ENCODE measurements around the gene ZBTB7A. TPM values are rescaled to one million over a fixed set of nuclear protein-coding genes. Genes with fewer than 3 reads are reported as not detected.
"Not testable (repeated sequence)": the region's sequence is repeated elsewhere in the genome, so short reads cannot be mapped to it uniquely, and the experiment has no call there.

ZBTB7A gene
- total RNA-seq, 1 experiment from 2014 or later = 13.3 TPM

- no peak for DNase-seq (ENCODE audit: low spot score)
- in situ Hi-C loops (cut with HindIII; ENCODE audit: low sequenced_read_pairs) = no loop called here
These were observed 55.9 kb downstream of the ZBTB7A start for GRCh38 chr19:4010808-4011110.

- peak; percentile 81 for DNase-seq (ENCODE audit: low spot score)
- in situ Hi-C loops (cut with HindIII; ENCODE audit: low sequenced_read_pairs) = no loop called here
These were observed 56.5 kb downstream of the ZBTB7A start for GRCh38 chr19:4009990-4010807.

DNA sequence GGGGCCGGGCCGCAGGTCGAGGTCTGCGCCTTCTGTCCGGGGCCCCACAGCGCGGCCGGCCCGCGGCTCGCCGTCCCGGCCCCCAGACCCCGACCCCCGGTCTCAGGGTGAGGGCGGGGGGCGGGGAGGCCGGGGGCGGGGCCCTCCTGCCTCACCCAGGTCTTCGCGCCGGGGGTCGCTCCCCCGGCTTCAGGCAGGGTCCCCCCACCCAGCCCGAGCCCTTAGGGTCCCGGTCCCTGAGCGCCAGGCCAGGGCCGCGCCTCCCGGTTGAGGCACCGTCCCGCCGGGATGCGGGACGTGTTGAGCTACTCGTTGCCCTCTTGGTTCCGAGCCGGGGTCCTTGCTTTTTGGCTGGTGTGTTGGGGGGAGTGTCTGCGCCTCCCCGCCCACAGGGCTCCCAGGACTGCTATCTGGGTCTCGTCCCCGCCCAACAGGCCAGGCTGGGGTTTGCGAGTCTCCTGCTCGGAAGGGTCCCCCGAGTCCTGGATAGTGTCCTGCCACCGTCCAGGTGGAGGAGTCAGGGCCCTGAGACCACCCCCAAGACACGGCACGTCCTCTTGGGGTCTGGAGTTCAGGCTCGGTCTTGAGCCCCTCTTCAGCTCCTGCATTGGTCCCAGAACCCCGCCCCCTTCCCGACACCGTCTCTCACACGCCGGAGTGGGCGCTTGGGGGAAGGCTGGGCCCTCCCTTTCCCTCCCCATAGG is 58.7 kb downstream of the ZBTB7A start:
- peak; percentile 14 for DNase-seq (ENCODE audit: low spot score)
- in situ Hi-C loops (cut with HindIII; ENCODE audit: low sequenced_read_pairs) = no loop called here

DNA sequence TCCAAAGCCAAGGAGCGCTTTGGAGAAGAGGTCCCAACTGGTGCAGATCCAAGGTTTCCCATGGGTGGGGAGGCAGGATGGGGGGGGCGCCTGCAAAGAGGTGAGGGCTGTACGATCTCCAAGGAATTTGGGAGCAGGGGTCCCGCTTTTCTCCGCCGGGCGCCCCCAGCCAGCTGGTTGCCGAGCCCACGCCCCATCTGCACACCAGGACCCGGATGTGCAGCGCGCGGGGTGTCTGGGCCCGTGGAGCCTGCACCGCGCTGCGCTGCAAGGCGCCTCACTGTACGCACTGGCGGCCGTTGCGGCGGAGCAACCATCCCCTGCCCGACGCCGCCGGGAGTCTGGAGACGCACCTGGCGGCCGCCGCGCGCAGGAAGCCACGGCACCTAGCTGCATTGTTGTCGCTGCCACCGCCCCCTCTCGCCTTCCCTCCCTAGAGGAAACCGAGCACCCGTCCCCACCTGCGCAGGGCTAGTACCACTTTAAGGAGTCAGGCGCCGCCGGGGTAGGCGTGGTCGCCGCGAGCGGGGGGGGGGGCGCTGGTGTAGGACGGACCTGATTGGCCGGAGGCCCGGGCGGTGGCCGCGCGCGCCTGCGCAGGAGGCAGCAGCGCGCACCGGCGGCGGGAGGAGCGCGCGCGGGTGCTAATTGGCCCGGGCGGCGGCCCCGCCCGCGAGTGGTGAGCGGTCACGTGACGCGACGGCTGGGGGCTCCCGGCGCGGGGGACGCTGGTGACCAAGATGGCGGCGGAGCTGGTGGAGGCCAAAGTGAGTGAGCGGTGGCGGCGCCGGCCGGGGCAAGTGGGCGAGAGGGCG is 59.5 kb downstream of the ZBTB7A start, which contains the start of gene PIAS4:
Gene PIAS4 (plus strand): TSS at position 716 of the 815 bp plus-strand sequence. CDS start 25 bp downstream, at position 741.
- in situ Hi-C loops (cut with HindIII; ENCODE audit: low sequenced_read_pairs) = no loop called here
- peak; percentile 93 for DNase-seq (ENCODE audit: low spot score)

DNA sequence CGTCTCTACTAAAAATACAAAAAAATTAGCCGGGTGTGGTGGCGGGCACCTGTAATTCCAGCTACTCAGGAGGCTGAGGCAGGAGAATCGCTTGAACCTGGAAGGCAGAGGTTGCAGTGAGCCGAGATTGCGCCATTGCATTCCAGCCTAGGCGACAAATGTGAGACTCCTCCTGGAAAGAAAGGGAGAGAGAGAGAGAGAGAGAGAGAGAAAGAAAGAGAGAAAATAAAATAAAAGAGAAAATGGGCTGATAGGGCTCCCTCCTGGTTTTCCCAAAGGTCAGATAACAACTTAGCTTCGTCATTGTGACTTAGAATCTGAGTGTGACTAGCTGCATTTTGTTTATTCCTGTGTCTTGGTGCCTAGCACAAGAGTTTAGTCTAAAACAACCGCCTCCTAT is 61.3 kb downstream of the ZBTB7A start:
- in situ Hi-C loops (cut with HindIII; ENCODE audit: low sequenced_read_pairs); DNase-seq (ENCODE audit: low spot score): not testable (repeated sequence)

GRCh38 chr19:4000798-4001197 is 65.9 kb downstream of the ZBTB7A start:
- DNase-seq (ENCODE audit: low spot score); in situ Hi-C loops (cut with HindIII; ENCODE audit: low sequenced_read_pairs): not testable (repeated sequence)

DNA sequence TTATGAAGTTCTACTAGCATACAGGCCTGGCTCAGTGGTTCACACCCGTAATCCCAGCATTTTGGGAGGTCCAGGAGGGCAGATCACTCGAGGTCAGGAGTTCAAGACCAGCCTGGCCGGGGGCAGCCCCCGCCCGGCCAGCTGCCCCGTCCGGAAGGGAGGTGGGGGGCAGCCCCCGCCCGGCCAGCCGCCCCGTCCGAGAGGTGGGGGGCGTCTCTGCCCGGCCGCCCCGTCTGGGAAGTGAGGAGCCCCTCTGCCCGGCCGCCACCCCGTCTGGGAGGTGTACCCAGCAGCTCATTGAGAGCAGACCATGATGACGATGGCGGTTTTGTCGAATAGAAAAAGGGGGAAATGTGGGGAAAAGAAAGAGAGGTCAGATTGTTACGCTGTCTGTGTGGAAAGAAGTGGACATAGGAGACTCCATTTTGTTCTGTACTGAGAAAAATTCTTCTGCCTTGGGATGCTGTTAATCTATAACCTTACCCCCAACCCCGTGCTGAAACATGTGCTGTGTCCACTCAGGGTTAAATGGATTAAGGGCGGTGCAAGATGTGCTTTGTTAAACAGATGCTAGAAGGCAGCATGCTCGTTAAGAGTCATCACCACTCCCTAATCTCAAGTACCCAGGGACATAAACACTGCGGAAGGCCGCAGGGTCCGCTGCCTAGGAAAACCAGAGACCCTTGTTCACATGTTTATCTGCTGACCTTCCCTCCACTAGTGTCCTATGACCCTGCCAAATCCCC is 67.9 kb downstream of the ZBTB7A start:
- DNase-seq (ENCODE audit: low spot score); in situ Hi-C loops (cut with HindIII; ENCODE audit: low sequenced_read_pairs): not testable (repeated sequence)

DNA sequence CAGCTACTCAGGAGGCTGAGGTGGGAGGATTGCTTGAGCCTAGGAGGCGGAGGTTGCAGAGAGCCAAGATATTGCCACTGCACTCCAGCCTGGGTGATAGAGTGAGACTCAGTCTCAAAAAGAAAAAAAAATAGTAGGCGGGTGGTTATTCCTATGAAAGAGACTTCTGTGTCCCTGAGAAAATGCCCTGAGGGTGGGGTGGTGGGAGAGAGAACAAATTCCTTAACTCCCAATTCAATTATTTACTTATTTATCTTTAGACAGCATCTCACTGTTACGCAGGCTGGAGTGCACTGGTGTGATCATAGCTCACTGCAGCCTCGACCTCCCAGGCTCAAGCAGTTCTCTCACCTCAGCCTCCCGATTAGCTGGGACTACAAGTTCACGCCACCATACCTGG is 71.1 kb downstream of the ZBTB7A start:
- in situ Hi-C loops (cut with HindIII; ENCODE audit: low sequenced_read_pairs) = no loop called here
- DNase-seq (ENCODE audit: low spot score) = no peak

Other genes starting within 250 kb of the ZBTB7A start
- 22.5 and 49.8 TPM in 2 replicates for gene ZFR2, start 197.9 kb downstream of the ZBTB7A start, total RNA-seq (2014; rRNA removed; shearing (Covaris generic))
- 0.18 and 0.44 TPM in 2 replicates for gene ATCAY, start 186.2 kb downstream of the ZBTB7A start, total RNA-seq (2014; rRNA removed; shearing (Covaris generic))
- gene NMRK2, start 133.8 kb downstream of the ZBTB7A start, total RNA-seq (2014; rRNA removed; shearing (Covaris generic)) = 22.0 and 27.8 TPM in 2 replicates
- gene DAPK3, start 95.8 kb downstream of the ZBTB7A start, total RNA-seq (2014; rRNA removed; shearing (Covaris generic)) = 171 and 247 TPM in 2 replicates
- 2,932 and 3,263 TPM in 2 replicates for gene EEF2, start 81.4 kb downstream of the ZBTB7A start, total RNA-seq (2014; rRNA removed; shearing (Covaris generic))
- gene PIAS4, start 59.2 kb downstream of the ZBTB7A start, total RNA-seq (2014; rRNA removed; shearing (Covaris generic)) = 24.7 and 45.7 TPM in 2 replicates
- 370 and 376 TPM in 2 replicates for gene MAP2K2, start 57.2 kb upstream of the ZBTB7A start, total RNA-seq (2014; rRNA removed; shearing (Covaris generic))
- not detected in 2 replicates for gene CREB3L3, start 86.7 kb upstream of the ZBTB7A start, total RNA-seq (2014; rRNA removed; shearing (Covaris generic))
- gene SIRT6, start 115.7 kb upstream of the ZBTB7A start, total RNA-seq (2014; rRNA removed; shearing (Covaris generic)) = 17.2 and 21.8 TPM in 2 replicates
- 3.8 and 4.4 TPM in 2 replicates for gene ANKRD24, start 115.8 kb upstream of the ZBTB7A start, total RNA-seq (2014; rRNA removed; shearing (Covaris generic))
- gene EBI3, start 162.6 kb upstream of the ZBTB7A start, total RNA-seq (2014; rRNA removed; shearing (Covaris generic)) = 1.8 and 5.4 TPM in 2 replicates
- gene YJU2, start 180.2 kb upstream of the ZBTB7A start, total RNA-seq (2014; rRNA removed; shearing (Covaris generic)) = 36.1 and 40.4 TPM in 2 replicates
- gene SHD, start 212.4 kb upstream of the ZBTB7A start, total RNA-seq (2014; rRNA removed; shearing (Covaris generic)) = 0.37 TPM in 1 of 2 replicates, not detected in the other
- gene TMIGD2, start 235.5 kb upstream of the ZBTB7A start, total RNA-seq (2014; rRNA removed; shearing (Covaris generic)) = not detected in 2 replicates
- 22.9 and 32.9 TPM in 2 replicates for gene FSD1, start 237.7 kb upstream of the ZBTB7A start, total RNA-seq (2014; rRNA removed; shearing (Covaris generic))